GM21390 (cell line): Measurements from ENCODE around the gene XAF1.
"Not testable (repeated sequence)": the region's sequence is repeated elsewhere in the genome, so short reads cannot be mapped to it uniquely, and the experiment has no call there.

Source experiments
- ATAC-seq: cut with Tn5 transposase; IDR thresholded peaks from one replicate; pipeline ENCODE4 v1.9.1; 2021; ENCODE audit not compliant: unreplicated experiment

XAF1 gene

GRCh38 chr17:6753006-6753445 lies 2.8 kb upstream of the XAF1 start:
- no peak for ATAC-seq

- no peak for ATAC-seq
Measured at GRCh38 chr17:6753546-6753945, 2.3 kb upstream of the XAF1 start.

DNA sequence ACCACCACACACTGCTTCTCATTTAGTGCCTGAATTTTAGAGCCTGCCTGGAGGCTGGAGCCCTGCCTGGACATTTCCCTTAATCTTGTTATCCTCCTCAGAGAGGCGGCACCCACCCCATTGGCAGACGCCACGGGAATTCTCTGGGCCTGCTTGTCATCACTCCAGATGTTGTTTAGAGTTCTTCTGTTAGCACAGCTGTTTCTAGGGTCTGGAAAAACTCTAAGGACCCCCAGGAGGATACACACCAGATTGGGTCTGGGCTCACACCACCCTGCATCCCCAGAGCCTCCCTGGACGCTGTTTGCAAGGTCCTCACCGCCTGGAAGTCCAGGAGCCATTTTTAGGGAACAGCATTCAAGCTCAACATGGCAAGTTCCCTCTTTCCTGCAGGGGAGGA lies 565 bp upstream of the XAF1 start:
- no peak for ATAC-seq

DNA sequence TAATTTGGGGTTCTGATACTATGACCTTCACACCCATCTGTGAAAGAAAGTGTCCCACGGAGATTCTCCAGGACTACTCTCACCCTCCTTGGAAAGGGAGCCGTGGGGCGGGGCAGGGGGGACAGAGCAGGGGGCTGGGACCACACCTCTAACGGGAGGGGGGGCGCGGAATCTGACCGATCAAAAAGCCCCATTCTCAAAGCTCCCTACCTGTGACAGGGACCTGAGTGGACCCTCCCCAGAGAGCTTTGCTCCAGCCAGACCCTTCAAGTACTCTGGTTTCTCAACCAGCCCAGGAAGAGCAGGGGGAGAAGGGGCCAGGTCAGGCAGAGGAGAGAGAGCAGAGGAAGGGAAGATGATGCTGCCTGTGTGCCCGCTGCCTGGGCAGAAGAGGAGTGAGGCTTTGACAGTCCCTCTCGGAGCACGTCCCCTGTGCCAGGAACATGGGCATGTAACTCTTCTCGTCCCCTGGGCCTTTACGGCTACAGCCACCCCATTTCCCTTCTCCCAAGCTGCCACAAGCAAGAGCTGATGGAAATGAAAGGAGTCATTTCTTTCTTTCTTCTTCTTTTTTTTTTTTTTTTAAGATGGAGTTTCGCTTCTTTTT lies 682 bp downstream of the XAF1 start:
- no peak for ATAC-seq

DNA sequence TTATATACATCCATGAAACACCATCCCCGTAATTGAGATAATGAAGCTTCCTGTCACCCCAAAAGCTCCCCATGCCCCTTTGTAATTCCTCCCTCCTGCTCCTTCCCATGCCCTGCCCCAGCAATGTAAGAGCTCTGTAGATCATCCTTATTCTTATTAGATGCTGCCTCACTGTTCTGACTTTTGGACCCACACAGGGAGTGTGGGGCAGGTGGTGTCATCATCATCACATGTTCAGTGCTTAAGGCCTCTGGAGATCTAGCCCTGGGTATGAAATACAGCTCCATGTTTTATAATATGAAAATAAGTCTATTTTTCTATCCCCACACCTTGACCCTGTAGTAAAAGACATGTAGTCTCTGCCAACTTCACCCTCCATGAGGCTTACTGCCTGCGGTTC lies 1.9 kb downstream of the XAF1 start:
- ATAC-seq, result no peak

- ATAC-seq, result no peak
Measured at GRCh38 chr17:6761779-6762178, 5.9 kb downstream of the XAF1 start.

DNA sequence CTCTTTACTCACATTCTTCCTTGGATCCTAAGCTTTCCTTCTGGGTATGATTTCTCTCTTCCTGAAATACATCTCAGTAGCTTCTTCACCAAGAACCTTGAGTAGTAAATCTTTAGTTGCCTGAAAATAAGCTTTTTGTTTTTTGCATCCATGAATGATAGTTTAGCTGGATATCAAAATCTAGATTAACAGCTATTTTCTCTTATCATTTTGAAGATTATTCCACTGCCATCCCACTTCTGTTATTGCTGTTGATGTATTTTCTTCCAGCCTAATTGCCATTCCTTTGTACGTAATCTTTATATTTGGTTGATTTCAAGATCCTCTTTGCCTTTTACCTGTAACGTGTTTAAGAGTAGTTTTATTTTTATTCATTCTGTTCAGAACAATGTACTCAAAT lies 12.6 kb downstream of the XAF1 start:
- ATAC-seq, result no peak

DNA sequence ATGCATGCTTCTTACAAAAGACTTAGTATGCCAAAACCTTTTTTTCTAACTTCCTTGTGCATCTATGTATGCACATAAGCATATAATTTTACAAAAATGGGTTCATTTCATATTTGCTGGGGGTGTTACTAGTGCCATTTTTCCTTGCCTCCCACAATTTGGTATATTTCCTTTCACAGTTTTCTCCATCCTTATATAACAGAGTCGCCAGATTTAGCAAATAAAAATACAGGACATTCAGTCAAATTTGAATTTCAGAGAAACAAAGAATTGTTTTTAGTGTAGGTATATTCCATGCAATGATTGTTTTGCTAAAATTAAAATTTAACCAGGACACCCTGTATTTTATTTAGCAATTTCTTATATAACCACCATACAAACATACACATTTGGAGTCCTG lies 16.2 kb downstream of the XAF1 start:
- ATAC-seq, result no peak

DNA sequence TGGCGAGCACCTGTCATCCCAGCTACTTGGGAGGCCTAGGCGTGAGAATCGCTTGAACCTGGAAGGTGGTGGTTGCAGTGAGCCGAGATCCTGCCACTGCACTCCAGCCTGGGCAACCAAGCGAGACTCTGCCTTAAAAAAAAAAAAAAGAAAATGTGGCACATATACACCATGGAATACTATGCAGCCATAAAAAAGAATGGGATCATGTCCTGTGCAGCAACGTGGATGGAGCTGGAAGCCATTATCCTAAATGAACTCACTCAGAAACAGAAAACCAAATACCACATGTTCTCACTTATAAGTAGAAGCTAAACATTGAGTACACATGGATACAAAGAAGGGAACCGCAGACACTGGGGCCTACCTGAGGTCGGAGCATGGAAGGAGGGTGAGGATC lies 19.1 kb downstream of the XAF1 start:
- not testable (repeated sequence) for ATAC-seq

- ATAC-seq, result no peak
Measured at GRCh38 chr17:6775871-6776405, 20.1 kb downstream of the XAF1 start, which contains the start of gene FBXO39. FBXO39 (plus strand) TSS chr17:6776215; CDS start chr17:6779869, 3,654 bp downstream.

- ATAC-seq, result no peak
Measured at GRCh38 chr17:6779411-6779810, 23.6 kb downstream of the XAF1 start.

- ATAC-seq, result no peak
Measured at GRCh38 chr17:6780001-6780400, 24.2 kb downstream of the XAF1 start.

- no peak for ATAC-seq
Measured at GRCh38 chr17:6780886-6781285, 25.0 kb downstream of the XAF1 start.

GRCh38 chr17:6782244-6782643 lies 26.4 kb downstream of the XAF1 start:
- no peak for ATAC-seq

GRCh38 chr17:6786618-6787017 lies 30.8 kb downstream of the XAF1 start:
- ATAC-seq, result no peak

DNA sequence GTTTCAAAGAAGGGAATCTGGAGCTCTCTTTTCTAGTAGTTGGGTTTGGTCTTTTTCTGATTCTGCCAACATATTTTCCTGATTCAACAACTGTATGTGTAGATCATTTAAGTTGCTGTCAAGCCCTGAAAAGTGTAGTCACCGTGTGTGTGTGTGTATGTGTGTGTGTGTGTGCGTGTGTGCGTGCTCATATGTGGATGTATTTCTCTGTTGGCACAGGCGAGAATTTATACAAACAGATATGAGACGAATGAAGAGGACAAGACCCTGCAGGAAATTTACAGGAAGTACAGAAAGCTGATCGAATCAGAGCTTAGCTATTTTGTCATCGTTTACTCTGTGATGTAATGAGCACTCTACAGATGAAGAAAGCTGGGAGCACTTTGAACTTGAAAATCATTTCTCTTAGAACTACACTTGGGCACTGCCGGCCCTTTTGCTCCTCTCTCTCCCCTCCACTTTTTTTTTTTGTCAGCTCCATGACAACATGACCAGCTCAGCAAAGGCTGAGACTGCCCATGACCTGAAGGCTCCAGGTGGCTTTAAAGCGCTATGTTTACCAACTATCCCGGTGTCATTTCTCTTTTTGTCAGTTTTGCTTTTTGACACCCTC lies 31.3 kb downstream of the XAF1 start:
- ATAC-seq, result no peak

- ATAC-seq, result no peak
Measured at GRCh38 chr17:6789146-6789545, 33.3 kb downstream of the XAF1 start.

DNA sequence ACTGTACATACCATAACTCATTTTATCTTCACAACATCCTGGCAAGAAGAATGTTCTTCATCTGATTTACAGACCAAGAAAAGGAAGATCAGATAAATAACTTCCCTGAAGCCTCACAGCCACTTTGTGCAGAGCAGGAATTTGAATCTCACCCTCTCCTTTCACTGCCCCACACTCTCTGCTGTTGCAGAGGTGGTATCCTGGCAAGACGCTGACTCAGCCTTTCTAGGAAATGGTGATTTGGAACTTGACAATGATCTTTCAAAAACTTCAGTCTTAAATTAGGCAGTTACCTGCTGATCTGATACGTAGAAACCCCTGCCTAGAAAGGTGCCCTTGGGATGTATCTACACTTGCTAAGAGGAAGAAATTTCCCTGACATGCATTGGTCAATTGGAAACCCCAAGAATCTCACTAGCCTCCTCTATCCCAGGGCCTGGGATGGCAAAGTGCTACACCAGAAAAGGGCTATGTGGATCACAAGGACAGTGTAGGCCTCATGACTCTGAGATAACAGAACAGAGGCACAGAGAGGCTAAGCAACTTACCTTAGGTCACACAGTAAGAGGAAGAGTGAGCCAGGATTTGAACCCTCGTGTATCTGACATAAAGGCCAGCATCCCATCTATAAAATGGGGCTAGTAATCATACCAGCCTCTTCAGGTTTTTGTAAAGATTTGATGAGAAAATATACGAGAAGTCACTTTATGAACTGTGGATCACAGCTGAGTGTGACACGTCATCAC lies 38.1 kb downstream of the XAF1 start:
- no peak for ATAC-seq

DNA sequence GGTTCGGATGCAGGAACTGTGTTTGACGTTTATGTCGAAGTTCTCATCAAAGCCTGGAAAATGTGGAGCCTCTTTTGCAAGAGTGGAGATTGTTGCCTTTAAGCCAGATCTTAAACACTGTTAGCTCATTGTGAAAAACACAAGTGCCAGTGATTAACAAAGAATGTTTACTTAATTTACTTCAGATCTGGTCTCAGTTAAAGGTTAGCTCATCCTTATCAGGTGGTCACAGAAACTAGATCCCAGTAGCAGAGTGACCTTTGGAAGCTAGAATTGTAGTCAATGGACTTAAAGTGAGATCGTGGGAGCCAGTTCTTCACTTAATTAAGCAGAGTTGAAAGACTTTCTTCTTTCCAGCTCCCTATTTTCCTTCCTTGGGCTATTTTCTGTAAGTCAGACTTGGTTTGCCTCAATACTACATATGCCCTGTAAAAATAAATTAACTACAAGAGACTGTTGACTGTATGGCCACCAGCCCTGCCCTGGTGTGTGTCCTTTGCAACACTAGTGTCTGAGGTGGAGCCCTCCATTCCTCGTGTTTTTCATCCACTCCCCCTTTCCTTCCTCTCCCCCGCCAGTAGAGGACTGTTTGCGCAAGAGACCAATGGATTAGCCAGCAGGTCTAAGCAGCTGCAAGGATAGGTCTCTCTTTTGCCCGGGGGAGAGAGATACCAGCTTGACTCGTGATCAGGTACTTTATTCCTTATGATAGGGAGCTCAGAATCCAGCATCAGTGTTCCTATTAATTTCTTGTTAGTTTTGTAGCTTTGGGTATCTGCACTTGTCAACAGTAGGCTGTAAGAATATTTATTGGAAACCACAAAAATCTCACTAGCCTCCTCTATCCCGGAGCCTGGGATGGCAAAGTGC lies 40.4 kb downstream of the XAF1 start:
- no peak for ATAC-seq

DNA sequence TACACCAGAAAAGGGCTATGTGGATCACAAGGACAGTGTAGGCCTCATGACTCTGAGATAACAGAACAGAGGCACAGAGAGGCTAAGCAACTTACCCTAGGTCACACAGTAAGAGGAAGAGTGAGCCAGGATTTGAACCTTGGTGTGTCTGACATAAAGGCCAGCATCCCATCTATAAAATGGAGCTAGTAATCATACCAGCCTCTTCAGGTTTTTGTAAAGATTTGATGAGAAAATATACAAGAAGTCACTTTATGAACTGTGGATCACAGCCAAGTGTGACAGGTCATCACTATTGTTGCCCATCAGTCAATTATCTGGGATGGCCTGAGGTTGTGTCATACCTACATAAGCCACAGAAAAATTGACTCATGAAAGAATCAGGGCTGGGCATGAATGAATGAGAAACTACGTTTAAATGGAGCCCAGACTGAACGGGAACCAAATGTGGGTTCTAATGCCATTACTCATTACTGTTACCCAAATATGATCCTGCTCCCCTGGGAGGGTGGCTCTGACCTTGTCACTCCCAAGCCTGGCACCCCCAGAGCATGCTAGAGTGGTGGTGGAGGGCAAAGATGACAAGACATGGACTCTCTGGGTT lies 41.1 kb downstream of the XAF1 start:
- no peak for ATAC-seq
